Mucosa of descending colon (tissue), 3 donors: ENCODE results near the gene YIPF2. TPM values are rescaled to one million over a fixed set of nuclear protein-coding genes. Genes with fewer than 3 reads are reported as not detected.

Experiments
- ATAC-seq: fragments of 200-7000 bp; cut with Tn5 transposase; one replicate; pipeline ENCODE4 v1.9.1; 2020; ENCODE audit warnings: mild to moderate bottlenecking, moderate library complexity
- DNase-seq, 3 donors: peaks; one replicate each; pipeline ENCODE4 v3.0.0-alpha.2; 2020
- H3K36me3 ChIP-seq: fragments of 200-600 bp; one replicate; pipeline ENCODE4 v1.8.0; 2021; ENCODE audit warnings: low read depth, mild to moderate bottlenecking
- H3K4me1 ChIP-seq: fragments of 200-600 bp; one replicate; pipeline ENCODE4 v1.8.0; 2021; ENCODE audit warnings: low read depth, mild to moderate bottlenecking
- H3K4me3 ChIP-seq: fragments of 200-600 bp; one replicate; pipeline ENCODE4 v1.8.0; 2021; ENCODE audit warnings: mild to moderate bottlenecking
- H3K9me3 ChIP-seq: fragments of 200-600 bp; one replicate; pipeline ENCODE4 v1.8.0; 2021; ENCODE audit warnings: mild to moderate bottlenecking
- intact Hi-C, 2 donors: fragments of 100-400 bp; cut with DNase I in 1 of 2; cut with micrococcal nuclease in 1 of 2; formaldehyde crosslinking; loops; one replicate each; pipeline versions ENCODE4 v1.11.0 to v1.11.1; 2022; cut with DNase I, micrococcal nuclease
- total RNA-seq, 3 donors: library from RNA; stranded (reverse); fragmentation: NEBNext Ultra II Directional in 2 of 3; extraction: Animal tissue kit (Norgen Biotek cat#: 25700) in 2 of 3; gene quantifications; one replicate each; pipeline versions ENCODE4 v1.2.1 to v1.2.4, GENCODE V29; 2021 to 2023
- TF ChIP-seq, protein P1 (sequence below): fragments of 200-600 bp; IDR thresholded peaks from one replicate; pipeline ENCODE4 v1.8.0; 2022; ENCODE audit warnings: antibody characterized with exemption, mild to moderate bottlenecking
- donor health status: DM: no; HTN: no; CAD: no; lungs with moderate emphysema.
- donor health status: DM: no; HTN: no; CAD: no.
- donor health status: DM: no; HTN: yes; CAD: no.

Gene YIPF2
- total RNA-seq, 3 donors from 2014 or later, result 34.0 to 55.8 (median 55.2) TPM

DNA sequence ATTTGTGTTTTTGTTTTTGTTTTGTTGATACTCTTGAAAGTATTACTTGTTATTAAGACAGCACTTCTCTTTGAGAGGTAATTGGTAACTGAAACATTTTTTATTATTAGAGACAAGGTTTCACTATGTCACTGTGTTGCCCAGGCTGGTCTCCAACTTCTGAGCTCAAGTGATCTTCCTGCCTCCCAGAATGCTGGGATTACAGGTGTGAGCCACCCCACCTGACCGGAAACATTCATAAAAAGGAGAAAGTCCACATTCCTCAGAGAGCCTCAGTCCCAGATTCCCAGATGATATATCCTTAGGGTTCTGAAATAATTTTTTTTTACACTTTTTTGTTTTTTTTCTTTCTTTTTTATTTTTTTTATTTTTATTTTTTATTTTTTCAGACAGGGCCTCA lies 54.4 kb downstream of the YIPF2 start:
- TF ChIP-seq, protein P1, sequence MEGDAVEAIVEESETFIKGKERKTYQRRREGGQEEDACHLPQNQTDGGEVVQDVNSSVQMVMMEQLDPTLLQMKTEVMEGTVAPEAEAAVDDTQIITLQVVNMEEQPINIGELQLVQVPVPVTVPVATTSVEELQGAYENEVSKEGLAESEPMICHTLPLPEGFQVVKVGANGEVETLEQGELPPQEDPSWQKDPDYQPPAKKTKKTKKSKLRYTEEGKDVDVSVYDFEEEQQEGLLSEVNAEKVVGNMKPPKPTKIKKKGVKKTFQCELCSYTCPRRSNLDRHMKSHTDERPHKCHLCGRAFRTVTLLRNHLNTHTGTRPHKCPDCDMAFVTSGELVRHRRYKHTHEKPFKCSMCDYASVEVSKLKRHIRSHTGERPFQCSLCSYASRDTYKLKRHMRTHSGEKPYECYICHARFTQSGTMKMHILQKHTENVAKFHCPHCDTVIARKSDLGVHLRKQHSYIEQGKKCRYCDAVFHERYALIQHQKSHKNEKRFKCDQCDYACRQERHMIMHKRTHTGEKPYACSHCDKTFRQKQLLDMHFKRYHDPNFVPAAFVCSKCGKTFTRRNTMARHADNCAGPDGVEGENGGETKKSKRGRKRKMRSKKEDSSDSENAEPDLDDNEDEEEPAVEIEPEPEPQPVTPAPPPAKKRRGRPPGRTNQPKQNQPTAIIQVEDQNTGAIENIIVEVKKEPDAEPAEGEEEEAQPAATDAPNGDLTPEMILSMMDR, result no peak
- no peak for ATAC-seq
- H3K36me3 ChIP-seq, result peaks cover 3% of the 10 kb centered on the region
- peak in 1 of 3 donors; percentile 59 for DNase-seq
- intact Hi-C loops, result no loop called here
- H3K4me1 ChIP-seq, result peaks cover 25% of the 10 kb centered on the region
- no peaks in the 10 kb centered on the region for H3K9me3 ChIP-seq
- no peak overlapping the region for H3K4me3 ChIP-seq

DNA sequence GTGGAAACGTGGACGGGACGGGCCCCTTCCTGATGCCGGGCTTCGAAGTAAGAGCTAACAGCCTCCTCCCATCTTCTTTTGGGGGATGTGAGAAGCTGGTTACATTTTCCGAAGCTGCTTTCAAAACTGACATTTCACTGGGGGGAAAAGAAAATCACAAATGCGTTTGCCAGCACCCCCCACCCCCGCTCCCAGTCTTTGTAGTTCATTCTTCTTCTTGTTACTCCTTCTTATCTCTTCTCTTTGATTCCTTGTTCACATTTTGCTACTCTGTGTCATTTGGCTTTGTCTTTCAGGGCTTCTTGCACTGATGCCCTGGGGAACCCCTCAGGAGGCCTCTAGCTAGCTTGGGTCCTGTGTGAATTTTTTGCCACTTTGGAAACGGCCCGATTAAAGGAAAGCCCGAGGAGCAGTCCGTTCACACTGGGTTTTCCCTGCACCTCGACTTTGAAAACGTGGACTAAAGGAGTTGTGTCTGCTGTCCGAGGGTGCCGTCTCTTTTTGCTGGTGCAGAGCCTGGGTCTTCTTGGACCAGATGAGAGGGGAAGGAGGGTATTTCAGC lies 55.8 kb downstream of the YIPF2 start:
- H3K4me1 ChIP-seq, result peaks cover 19% of the 10 kb centered on the region
- peaks cover 3% of the 10 kb centered on the region for H3K36me3 ChIP-seq
- intact Hi-C loops, result no loop called here
- TF ChIP-seq, protein P1, result no peak
- no peaks in the 10 kb centered on the region for H3K9me3 ChIP-seq
- no peak for ATAC-seq
- DNase-seq, result no peak
- peak overlapping the region; percentile 83 for H3K4me3 ChIP-seq

Other genes with a start within 250 kb of the YIPF2 start
- gene QTRT1, start 227.2 kb downstream of the YIPF2 start, total RNA-seq, result 100 to 1,000 TPM in 2 of 3 donors, 10 to 100 TPM in 1; 57.8 to 107 (median 101) TPM
- 100 to 1,000 TPM; 318 to 602 (median 562) TPM for gene DNM2, start 210.6 kb downstream of the YIPF2 start, total RNA-seq
- 10 to 100 TPM; 12.8 to 24.7 (median 15.3) TPM for gene TMED1, start 92.4 kb downstream of the YIPF2 start, total RNA-seq
- 1 to 10 TPM in 1 of 3 donors, under 1 TPM in 2; 0.64 to 1.9 (median 0.73) TPM for gene C19orf38, start 80.2 kb downstream of the YIPF2 start, total RNA-seq
- gene CARM1, start 57.1 kb downstream of the YIPF2 start, total RNA-seq, result 10 to 100 TPM; 49.1 to 54.3 (median 49.7) TPM
- gene TIMM29, start 172 bp upstream of the YIPF2 start, total RNA-seq, result 10 to 100 TPM; 18.5 to 25.0 (median 22.7) TPM
- gene SMARCA4, start 32.4 kb upstream of the YIPF2 start, total RNA-seq, result 10 to 100 TPM; 81.5 to 86.5 (median 86.3) TPM
- 100 to 1,000 TPM in 2 of 3 donors, 10 to 100 TPM in 1; 83.9 to 147 (median 116) TPM for gene LDLR, start 160.8 kb upstream of the YIPF2 start, total RNA-seq
- 10 to 100 TPM in 1 of 3 donors, 1 to 10 TPM in 2; 2.8 to 15.8 (median 3.8) TPM for gene SPC24, start 227.1 kb upstream of the YIPF2 start, total RNA-seq